ENCODE results near the gene MLLT3. TPM values are rescaled to one million over a fixed set of nuclear protein-coding genes. Genes with fewer than 3 reads are reported as not detected.

The MLLT3 gene
- total RNA-seq, 1 donor from 2014 or later = 35.1 TPM

GRCh38 chr9:20331095-20331685, 291.1 kb downstream of the MLLT3 start:
- no peak for FAIRE-seq
- H3K27ac ChIP-seq (ENCODE audit: low read depth, low read length) = no peak overlapping the region
- H3K79me2 ChIP-seq (ENCODE audit: insufficient read depth, low read length) = no peaks in the 10 kb centered on the region
- H4K20me1 ChIP-seq (ENCODE audit: insufficient read depth, low read length) = no peaks in the 10 kb centered on the region
- H3K4me1 ChIP-seq (ENCODE audit: insufficient read depth, low read length) = no peaks in the 10 kb centered on the region
- no peak overlapping the region for H2AFZ ChIP-seq (ENCODE audit: low read depth, low read length)
- TF ChIP-seq CTCF (IDR thresholded peaks at IDR 0.05; ENCODE audit: insufficient read depth, low read depth, low read length) (no peak), EZH2 (IDR thresholded peaks at IDR 0.05; ENCODE audit: insufficient read depth, low read length) (no peak)
- peaks cover 3% of the 10 kb centered on the region for H3K27me3 Mint-ChIP-seq (ENCODE audit: low read depth, unreplicated experiment)
- DNase-seq (ENCODE audit: low read depth) = no peak
- H3K27ac Mint-ChIP-seq (ENCODE audit: unreplicated experiment) = no peak overlapping the region
- H3K9me3 Mint-ChIP-seq (ENCODE audit: unreplicated experiment) = no peaks in the 10 kb centered on the region
- no peak overlapping the region for H3K4me3 Mint-ChIP-seq (ENCODE audit: unreplicated experiment)
- H3K9ac ChIP-seq (ENCODE audit: low read length) = no peak overlapping the region
- no peaks in the 10 kb centered on the region for H3K36me3 ChIP-seq (ENCODE audit: insufficient read depth, low read length)
- H3K9me3 ChIP-seq (ENCODE audit: insufficient read depth, low read depth, low read length) = no peaks in the 10 kb centered on the region
- no peaks in the 10 kb centered on the region for H3K4me1 Mint-ChIP-seq (ENCODE audit: low read depth, unreplicated experiment)
- no peak overlapping the region for H3K4me3 ChIP-seq (ENCODE audit: insufficient read depth, low read depth, low read length)
- H3K27me3 ChIP-seq (ENCODE audit: insufficient read depth, low read length) = peaks cover 2% of the 10 kb centered on the region
- H3K4me2 ChIP-seq (ENCODE audit: low read length) = no peak overlapping the region
- no peaks in the 10 kb centered on the region for H3K36me3 Mint-ChIP-seq (ENCODE audit: low read depth, unreplicated experiment)

GRCh38 chr9:20330688-20331087, 291.6 kb downstream of the MLLT3 start:
- Histone ChIP-seq H3K79me2 (ENCODE audit: insufficient read depth, low read length) (no peaks in the 10 kb centered on the region), H3K27ac (ENCODE audit: low read depth, low read length) (no peak overlapping the region), H3K4me3 (ENCODE audit: insufficient read depth, low read depth, low read length) (no peak overlapping the region), H3K4me2 (ENCODE audit: low read length) (no peak overlapping the region), H3K4me1 (ENCODE audit: insufficient read depth, low read length) (no peaks in the 10 kb centered on the region), H3K9me3 (ENCODE audit: insufficient read depth, low read depth, low read length) (no peaks in the 10 kb centered on the region), H3K36me3 (ENCODE audit: insufficient read depth, low read length) (no peaks in the 10 kb centered on the region), H3K9ac (ENCODE audit: low read length) (no peak overlapping the region), H4K20me1 (ENCODE audit: insufficient read depth, low read length) (no peaks in the 10 kb centered on the region), H3K27me3 (ENCODE audit: insufficient read depth, low read length) (peaks cover 2% of the 10 kb centered on the region), H2AFZ (ENCODE audit: low read depth, low read length) (no peak overlapping the region)
- no peaks in the 10 kb centered on the region for H3K4me1 Mint-ChIP-seq (ENCODE audit: low read depth, unreplicated experiment)
- H3K36me3 Mint-ChIP-seq (ENCODE audit: low read depth, unreplicated experiment) = no peaks in the 10 kb centered on the region
- no peak overlapping the region for H3K27ac Mint-ChIP-seq (ENCODE audit: unreplicated experiment)
- FAIRE-seq (no peak), DNase-seq (ENCODE audit: low read depth) (no peak)
- TF ChIP-seq EZH2 (IDR thresholded peaks at IDR 0.05; ENCODE audit: insufficient read depth, low read length) = no peak
- TF ChIP-seq CTCF (IDR thresholded peaks at IDR 0.05; ENCODE audit: insufficient read depth, low read depth, low read length) = no peak
- peaks cover 3% of the 10 kb centered on the region for H3K27me3 Mint-ChIP-seq (ENCODE audit: low read depth, unreplicated experiment)
- no peak overlapping the region for H3K4me3 Mint-ChIP-seq (ENCODE audit: unreplicated experiment)
- no peaks in the 10 kb centered on the region for H3K9me3 Mint-ChIP-seq (ENCODE audit: unreplicated experiment)

GRCh38 chr9:20326516-20326915, 295.8 kb downstream of the MLLT3 start:
- Histone ChIP-seq H3K27ac (ENCODE audit: low read depth, low read length) (no peak overlapping the region), H3K4me2 (ENCODE audit: low read length) (no peak overlapping the region), H3K79me2 (ENCODE audit: insufficient read depth, low read length) (no peaks in the 10 kb centered on the region), H4K20me1 (ENCODE audit: insufficient read depth, low read length) (no peaks in the 10 kb centered on the region), H3K27me3 (ENCODE audit: insufficient read depth, low read length) (peaks cover 2% of the 10 kb centered on the region), H3K9ac (ENCODE audit: low read length) (no peak overlapping the region), H3K9me3 (ENCODE audit: insufficient read depth, low read depth, low read length) (no peaks in the 10 kb centered on the region), H3K4me1 (ENCODE audit: insufficient read depth, low read length) (no peaks in the 10 kb centered on the region), H2AFZ (ENCODE audit: low read depth, low read length) (no peak overlapping the region), H3K4me3 (ENCODE audit: insufficient read depth, low read depth, low read length) (no peak overlapping the region), H3K36me3 (ENCODE audit: insufficient read depth, low read length) (no peaks in the 10 kb centered on the region)
- H3K27me3 Mint-ChIP-seq (ENCODE audit: low read depth, unreplicated experiment) = peaks cover 3% of the 10 kb centered on the region
- no peak for FAIRE-seq
- no peaks in the 10 kb centered on the region for H3K4me1 Mint-ChIP-seq (ENCODE audit: low read depth, unreplicated experiment)
- H3K27ac Mint-ChIP-seq (ENCODE audit: unreplicated experiment) = no peak overlapping the region
- H3K4me3 Mint-ChIP-seq (ENCODE audit: unreplicated experiment) = no peak overlapping the region
- no peaks in the 10 kb centered on the region for H3K9me3 Mint-ChIP-seq (ENCODE audit: unreplicated experiment)
- no peak for TF ChIP-seq EZH2 (IDR thresholded peaks at IDR 0.05; ENCODE audit: insufficient read depth, low read length)
- no peak for TF ChIP-seq CTCF (IDR thresholded peaks at IDR 0.05; ENCODE audit: insufficient read depth, low read depth, low read length)
- no peaks in the 10 kb centered on the region for H3K36me3 Mint-ChIP-seq (ENCODE audit: low read depth, unreplicated experiment)
- no peak for DNase-seq (ENCODE audit: low read depth)
